GM19239 (cell line): Measurements from ENCODE around the gene PITPNM3.
"Not testable (repeated sequence)": the region's sequence is repeated elsewhere in the genome, so short reads cannot be mapped to it uniquely, and the experiment has no call there.

Source experiments
- DNase-seq: peaks from one replicate; pipeline ENCODE4 v3.0.0; 2011; ENCODE audit warnings: low spot score; ENCODE audit not compliant: insufficient read length
- FAIRE-seq: peaks from 2 replicates; lab custom pipeline; 2011; peaks lifted over from hg19 to GRCh38; lab: Jason Lieb, UNC

PITPNM3 gene

GRCh38 chr17:6575596-6575988 lies 19.2 kb upstream of the PITPNM3 start:
- FAIRE-seq, result no peak
- no peak for DNase-seq

DNA sequence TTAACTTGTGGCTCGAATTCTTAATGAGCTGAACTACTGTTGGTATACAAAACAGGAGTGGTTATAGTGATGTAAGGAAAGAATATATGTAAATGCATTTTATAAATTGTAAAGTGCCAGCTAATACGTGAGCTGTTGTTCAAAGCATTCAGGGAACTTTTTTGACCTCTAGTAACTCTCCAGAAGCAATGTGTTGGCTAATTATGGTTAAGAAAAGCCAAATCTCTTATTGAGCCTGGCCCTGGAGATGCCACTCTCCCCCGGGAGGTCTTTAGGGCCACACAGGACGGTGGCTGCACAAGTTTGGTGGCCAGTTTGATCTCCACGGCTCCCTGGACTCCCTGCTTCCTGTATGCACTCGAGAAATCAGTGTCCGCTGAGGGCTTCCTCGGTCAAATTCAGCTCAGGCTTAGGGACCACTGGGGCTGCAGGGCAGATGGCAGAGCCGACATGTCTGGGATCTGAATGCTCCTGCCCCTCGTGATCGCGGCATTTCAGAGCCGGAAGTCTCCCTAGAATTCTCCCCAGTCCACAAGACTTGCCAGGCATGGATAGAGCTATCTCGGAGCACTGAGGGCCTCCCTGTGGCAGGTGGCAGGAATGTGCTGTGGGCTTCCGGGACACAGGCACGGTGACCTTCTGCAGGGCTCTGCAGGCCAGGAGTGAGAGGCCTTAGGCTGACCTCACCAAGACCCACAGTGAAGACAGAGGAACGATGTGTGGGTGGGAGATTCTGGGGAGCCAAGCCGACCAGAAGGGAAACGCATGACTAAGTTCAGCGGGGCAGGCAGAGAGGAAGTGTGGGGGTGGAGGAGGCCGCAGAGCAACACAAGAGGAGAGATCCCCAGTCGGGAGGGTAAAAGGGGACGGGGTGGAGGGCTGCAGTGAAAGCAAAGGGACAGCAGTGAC lies 18.6 kb upstream of the PITPNM3 start:
- FAIRE-seq, result peak; percentile 87
- peak; percentile 54 for DNase-seq

DNA sequence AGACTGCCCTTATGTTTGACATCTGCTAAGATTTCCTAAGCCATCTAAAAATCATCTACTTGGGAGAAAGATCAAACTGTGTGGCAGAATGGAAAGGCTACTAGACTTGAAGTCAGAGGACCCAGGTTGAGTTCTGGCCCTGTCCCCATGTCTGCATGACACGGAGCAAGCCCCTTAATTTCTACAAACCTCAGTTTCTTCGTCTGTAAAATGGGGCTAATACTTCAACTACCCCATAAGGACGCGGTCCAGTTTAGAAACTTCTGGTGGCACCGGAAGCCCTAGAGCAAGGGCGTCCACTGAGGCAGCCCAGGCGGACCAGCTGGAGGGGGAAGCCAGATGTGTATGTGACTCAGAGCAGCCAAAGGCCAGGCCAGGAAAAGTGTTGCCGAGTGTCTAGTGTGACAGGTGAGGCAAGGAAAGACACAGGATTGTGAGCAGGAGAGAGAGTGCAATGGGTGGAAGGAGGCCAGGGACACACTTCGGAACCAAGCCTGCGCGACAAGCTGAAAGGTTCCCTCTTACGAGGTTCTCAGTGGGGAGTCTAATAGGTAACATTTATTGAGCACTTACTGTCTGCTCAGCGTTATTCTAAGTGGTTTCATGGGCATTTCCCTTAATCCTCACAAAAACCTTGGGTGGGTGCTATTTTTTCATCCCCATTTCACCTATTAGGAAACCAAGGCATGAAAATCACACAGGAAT lies 17.8 kb upstream of the PITPNM3 start:
- FAIRE-seq (no peak), DNase-seq (no peak)

- not testable (repeated sequence) for DNase-seq, FAIRE-seq
Observed at GRCh38 chr17:6573495-6573894, 17.1 kb upstream of the PITPNM3 start.

DNA sequence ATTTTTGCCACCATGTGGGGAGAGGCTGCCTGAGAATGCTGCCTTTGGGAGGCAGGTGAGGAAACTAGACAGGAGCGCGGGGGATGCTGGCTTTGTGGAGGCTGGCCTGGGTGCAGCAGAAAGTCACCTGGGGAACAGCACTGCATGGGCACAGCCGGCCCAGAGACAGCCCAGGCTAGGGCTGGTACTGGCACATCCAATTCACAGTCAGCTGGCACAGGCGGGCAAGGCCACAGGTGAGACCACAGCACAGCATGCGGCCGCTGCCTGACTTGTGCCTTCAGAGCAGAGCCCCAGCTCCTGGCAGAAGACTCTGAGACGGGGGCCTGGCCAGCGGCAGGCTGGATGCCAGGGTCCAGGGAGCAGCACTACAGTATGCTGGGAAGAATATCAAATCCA lies 16.6 kb upstream of the PITPNM3 start:
- FAIRE-seq (no peak), DNase-seq (no peak)

- no peak for FAIRE-seq
- DNase-seq, result no peak
Observed at GRCh38 chr17:6571452-6571781, 15.1 kb upstream of the PITPNM3 start.

DNA sequence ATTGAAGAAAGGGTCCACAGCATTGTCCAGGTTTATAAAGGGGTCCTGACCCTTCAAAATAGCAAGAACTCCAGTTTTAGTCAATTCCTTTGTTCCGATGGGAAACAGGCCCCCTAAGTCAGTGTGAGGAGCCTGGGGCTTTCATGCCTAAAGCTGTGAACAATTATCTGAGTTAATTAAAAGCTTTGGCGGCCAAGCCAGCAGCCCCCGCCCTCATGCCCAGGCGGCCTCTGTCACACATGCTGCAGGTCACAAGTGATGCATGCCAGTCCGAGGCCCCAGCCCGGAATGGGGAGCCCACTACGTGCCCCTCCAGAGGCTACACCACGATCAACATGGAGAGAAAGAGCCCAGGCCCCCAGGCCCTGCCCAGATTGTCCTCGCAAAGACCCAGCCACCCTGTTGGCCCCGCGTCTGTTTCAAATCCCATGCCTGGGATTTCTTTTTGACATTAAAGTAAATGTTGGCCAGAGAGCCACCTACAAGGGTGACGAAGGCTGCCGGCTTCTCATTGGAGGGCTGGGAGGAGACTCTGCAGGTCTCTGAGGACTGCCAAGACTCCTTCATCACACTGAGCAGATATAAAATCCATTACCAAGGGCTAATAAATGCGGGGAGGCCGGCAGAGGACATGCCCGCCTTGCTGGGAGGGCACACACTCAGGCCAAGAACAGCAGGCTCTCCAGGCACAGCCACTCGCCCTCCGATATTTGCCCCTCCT lies 14.5 kb upstream of the PITPNM3 start:
- DNase-seq (no peak), FAIRE-seq (no peak)

DNA sequence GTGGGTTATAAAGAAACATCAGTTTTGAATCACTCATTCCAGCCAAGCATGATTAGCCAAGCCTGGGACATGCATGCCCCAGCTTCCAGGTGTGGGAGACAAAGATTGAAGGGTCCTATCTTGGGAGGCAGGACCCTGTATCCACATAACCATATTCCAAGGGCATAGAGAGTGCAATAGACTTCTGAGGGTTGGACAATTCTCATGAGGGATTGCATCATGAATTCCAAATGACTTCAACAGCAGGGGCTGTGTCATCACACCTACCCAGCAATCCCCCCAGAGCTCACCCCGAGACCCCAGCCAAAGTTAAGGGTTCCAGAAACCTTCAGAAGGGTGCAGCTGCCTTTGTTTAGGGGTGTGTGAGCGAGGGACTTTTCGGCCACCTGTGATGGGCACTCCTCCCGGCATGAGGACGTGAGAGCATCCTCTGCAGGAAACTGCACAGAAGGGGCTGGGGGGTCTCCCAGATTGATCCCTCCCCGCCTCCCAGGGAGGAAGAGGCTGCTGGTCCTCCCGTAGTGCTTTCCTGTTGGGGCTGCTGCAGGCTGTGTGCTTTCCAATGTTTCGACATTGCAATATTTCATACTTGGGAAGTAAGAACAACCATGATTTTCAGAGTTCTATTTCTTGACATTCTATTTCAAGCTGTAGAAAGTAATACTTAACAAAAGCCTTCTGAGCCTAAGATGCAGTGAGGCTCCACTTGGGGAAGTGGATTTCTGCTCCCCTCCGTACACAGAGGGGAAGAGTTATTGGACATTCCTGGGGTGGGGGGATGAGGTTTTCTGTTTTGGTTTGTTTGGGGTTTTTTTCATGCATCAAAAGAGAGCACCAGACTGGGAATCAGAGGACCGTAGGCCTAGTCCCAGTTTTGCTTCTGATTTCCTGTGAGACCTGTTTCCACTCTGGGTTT lies 13.3 kb upstream of the PITPNM3 start:
- FAIRE-seq (no peak), DNase-seq (no peak)

- no peak for FAIRE-seq
Observed at GRCh38 chr17:6568184-6568758, 11.9 kb upstream of the PITPNM3 start.

GRCh38 chr17:6567528-6568183 lies 11.3 kb upstream of the PITPNM3 start:
- no peak for DNase-seq
- FAIRE-seq, result no peak

More at GRCh38 chr17:6568184-6568758, 11.9 kb upstream of the PITPNM3 start:
- DNase-seq, result no peak

- DNase-seq (no peak), FAIRE-seq (no peak)
Observed at GRCh38 chr17:6561446-6561845, 5.1 kb upstream of the PITPNM3 start.

GRCh38 chr17:6560496-6560895 lies 4.1 kb upstream of the PITPNM3 start:
- DNase-seq (no peak), FAIRE-seq (no peak)

DNA sequence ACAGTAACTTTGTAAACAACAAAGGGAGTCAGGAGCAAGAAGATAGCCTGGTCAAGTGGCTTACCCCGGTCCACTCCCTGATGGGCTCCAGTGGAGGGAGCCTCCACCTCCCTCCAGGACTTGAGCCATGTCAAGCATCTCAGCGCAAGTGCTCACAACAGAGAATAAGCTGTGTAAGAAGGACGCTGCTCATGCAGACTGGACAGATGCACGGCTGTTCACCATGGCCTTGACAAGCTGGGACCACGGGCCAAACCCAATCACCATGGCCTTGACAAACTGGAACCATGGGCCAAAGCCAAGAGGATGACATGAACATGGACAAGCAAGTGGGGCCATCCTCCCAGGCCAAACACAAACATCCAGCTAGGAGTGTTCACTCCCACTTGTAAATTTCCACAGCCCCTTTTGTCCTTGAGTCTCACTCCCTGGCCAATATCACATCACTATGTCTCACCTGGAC lies 3.4 kb upstream of the PITPNM3 start:
- DNase-seq (no peak), FAIRE-seq (no peak)

DNA sequence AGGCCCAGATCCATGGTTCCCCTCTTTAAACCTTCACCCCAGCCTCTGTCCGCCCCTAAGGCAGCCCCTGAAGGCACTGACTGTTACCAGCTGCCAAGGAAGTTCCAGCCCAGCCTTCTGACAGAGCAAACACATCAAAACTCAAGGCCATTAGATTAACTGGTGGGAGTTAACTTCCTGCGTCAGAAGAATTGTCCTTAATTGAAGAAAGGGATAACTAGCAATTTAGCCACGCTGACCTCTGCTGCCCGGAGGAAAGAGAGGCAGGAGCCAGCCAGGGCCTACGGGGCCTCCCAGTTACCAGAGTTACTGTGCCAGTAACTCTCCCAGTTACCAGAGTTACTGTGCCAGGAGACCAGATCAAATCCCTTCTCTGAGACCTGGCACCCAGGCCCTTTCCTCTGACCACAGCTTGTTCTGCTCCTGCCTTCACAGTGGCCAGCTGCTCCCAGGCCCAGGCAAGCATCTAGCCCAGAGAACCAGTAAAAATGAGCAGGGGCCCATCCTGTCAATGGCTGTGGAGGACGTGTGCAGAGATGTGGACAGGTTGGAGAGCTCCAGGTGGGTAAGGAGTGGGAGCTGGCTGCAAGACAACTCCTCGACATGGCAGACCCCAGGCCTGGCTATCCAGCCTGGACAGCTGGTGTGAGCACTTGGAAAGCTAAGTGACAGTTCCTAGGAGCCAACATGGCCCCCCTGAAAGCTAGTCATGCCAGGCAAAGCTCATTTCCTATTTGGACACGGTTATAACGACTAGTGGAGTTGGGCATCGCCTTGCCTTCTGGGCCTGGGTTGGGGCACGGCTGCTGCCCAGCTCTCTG lies 2.8 kb upstream of the PITPNM3 start:
- DNase-seq (no peak), FAIRE-seq (no peak)

GRCh38 chr17:6558276-6558675 lies 1.9 kb upstream of the PITPNM3 start:
- DNase-seq (no peak), FAIRE-seq (no peak)

DNA sequence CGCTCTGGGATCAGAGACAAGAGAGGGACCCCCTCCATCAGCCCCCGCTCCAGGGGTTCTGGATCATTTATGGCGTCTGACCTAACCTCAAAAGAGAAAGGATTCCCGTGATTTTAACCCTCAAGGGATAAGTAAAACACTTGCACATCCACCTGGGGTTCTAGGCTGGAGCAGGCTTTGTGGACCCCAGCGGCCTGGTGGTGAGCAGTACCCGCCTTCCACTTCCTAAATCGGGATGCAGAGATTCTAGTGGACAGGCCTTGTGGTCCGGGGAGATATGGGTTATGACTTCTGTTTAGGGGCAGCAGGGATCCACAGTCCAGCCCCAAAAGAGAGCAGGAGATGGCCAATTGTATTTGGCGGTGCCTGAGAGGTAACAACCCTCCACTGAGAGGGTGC lies 684 bp upstream of the PITPNM3 start:
- DNase-seq, result no peak
- FAIRE-seq, result no peak

GRCh38 chr17:6555331-6556120 lies 829 bp downstream of the PITPNM3 start:
- FAIRE-seq, result no peak
- no peak for DNase-seq
